GM18951 (cell line): ENCODE measurements around the gene TMEM252.

Experiments used
- POLR2A ChIP-seq: IDR thresholded peaks from 4 replicates; pipeline ENCODE4 v1.6.1; 2011; ENCODE audit warnings: mild to moderate bottlenecking; ENCODE audit not compliant: insufficient read length, insufficient read depth; ENCODE audit errors: extremely low read depth
- in situ Hi-C: fragments of 300-500 bp; cut with MboI; formaldehyde crosslinking; loops from one replicate; pipeline ENCODE4 v1.12.0; 2022; ENCODE audit warnings: low sequenced_read_pairs, mixed read lengths, inconsistent platforms; ENCODE audit not compliant: unreplicated experiment

Gene TMEM252

GRCh38 chr9:68540712-68541535 is at the start of gene TMEM252:
Gene TMEM252 (minus strand): TSS chr9:68540883. CDS start chr9:68540814, 69 bp downstream.
- TF ChIP-seq POLR2A: no peak
- in situ Hi-C loops: no loop called here

- in situ Hi-C loops: loop anchor here (10.0 kb wide), 1 partner anchor 100 kb away; no protein-coding TSS in a partner anchor
- no peak for TF ChIP-seq POLR2A
These were observed 44.5 kb upstream of the TMEM252 start for GRCh38 chr9:68585034-68585761.

GRCh38 chr9:68584189-68585033 is 43.7 kb upstream of the TMEM252 start:
- in situ Hi-C loops: loop anchor here (5.0 to 10.0 kb wide), 2 partner anchors 100 to 418 kb away; no protein-coding TSS in a partner anchor
- TF ChIP-seq POLR2A: no peak

GRCh38 chr9:68581696-68582095 is 41.0 kb upstream of the TMEM252 start:
- in situ Hi-C loops: loop anchor here (5.0 to 10.0 kb wide), 2 partner anchors 103 to 421 kb away; no protein-coding TSS in a partner anchor
- no peak for TF ChIP-seq POLR2A

- TF ChIP-seq POLR2A: no peak
- in situ Hi-C loops: no loop called here
These were observed 37.3 kb upstream of the TMEM252 start for GRCh38 chr9:68577774-68578591.

GRCh38 chr9:68575817-68576216 is 35.1 kb upstream of the TMEM252 start:
- in situ Hi-C loops: no loop called here
- TF ChIP-seq POLR2A: no peak

GRCh38 chr9:68574150-68574549 is 33.5 kb upstream of the TMEM252 start:
- in situ Hi-C loops: loop anchor here (25.0 kb wide), 1 partner anchor 212 kb away; the partner anchor contains the start of gene PGM5
- TF ChIP-seq POLR2A: no peak

GRCh38 chr9:68567565-68567964 is 26.9 kb upstream of the TMEM252 start:
- TF ChIP-seq POLR2A: no peak
- in situ Hi-C loops: loop anchor here (25.0 kb wide), 1 partner anchor 205 kb away; the partner anchor contains the start of gene PGM5

- in situ Hi-C loops: loop anchor here (25.0 kb wide), 1 partner anchor 200 kb away; the partner anchor contains the start of gene PGM5
- no peak for TF ChIP-seq POLR2A
These were observed 21.8 kb upstream of the TMEM252 start for GRCh38 chr9:68562461-68562860.

GRCh38 chr9:68560071-68560844 is 19.6 kb upstream of the TMEM252 start:
- in situ Hi-C loops: loop anchor here (25.0 kb wide), 1 partner anchor 198 kb away; the partner anchor contains the start of gene PGM5
- TF ChIP-seq POLR2A: no peak

GRCh38 chr9:68558545-68558944 is 17.9 kb upstream of the TMEM252 start:
- TF ChIP-seq POLR2A: no peak
- in situ Hi-C loops: loop anchor here (25.0 kb wide), 1 partner anchor 196 kb away; the partner anchor contains the start of gene PGM5
